Tibial artery (tissue), 4 donors: ENCODE measurements around the gene CARF.
"Not testable (repeated sequence)": the region's sequence is repeated elsewhere in the genome, so short reads cannot be mapped to it uniquely, and the experiment has no call there.

Experiments used
- DNase-seq, 2 donors: peaks; one replicate each; pipeline ENCODE4 v3.0.0-alpha.2; 2019
- H3K27ac ChIP-seq, 2 donors: fragments of 200-600 bp; sonication (generic) in 1 of 2; 1 replicate in 1 of 2; 2 replicates in 1 of 2; pipeline ENCODE4 v1.5.1; 2018 to 2019; ENCODE audit warnings: mild to moderate bottlenecking in 1 of 2
- H3K27me3 ChIP-seq, 2 donors: fragments of 200-600 bp; sonication (generic) in 1 of 2; one replicate each; pipeline versions ENCODE4 v1.5.1 to v1.6.0; 2016 to 2019
- H3K36me3 ChIP-seq, 3 donors: fragments of 200-600 bp; sonication (generic) in 2 of 3; one replicate each; pipeline ENCODE4 v1.5.1; 2016 to 2019; ENCODE audit warnings: mild to moderate bottlenecking in 2 of 3
- H3K4me1 ChIP-seq, 4 donors: fragments of 200-600 bp; sonication (generic) in 2 of 4; 1 replicate in 3 of 4; 2 replicates in 1 of 4; pipeline ENCODE4 v1.5.1; 2016 to 2019
- H3K4me3 ChIP-seq, 2 donors: fragments of 200-600 bp; sonication (generic) in 1 of 2; 1 replicate in 1 of 2; 2 replicates in 1 of 2; pipeline ENCODE4 v1.5.1; 2018 to 2019; ENCODE audit warnings: mild to moderate bottlenecking in 2 of 2
- H3K9me3 ChIP-seq, 3 donors: fragments of 200-600 bp; sonication (generic) in 1 of 3; one replicate each; pipeline ENCODE4 v1.5.1; 2016 to 2019
- CTCF ChIP-seq, 2 experiments: fragments of 200-600 bp in 1 of 2; fragments of 450-650 bp in 1 of 2; IDR thresholded peaks; one replicate each; pipeline ENCODE4 v1.5.1; 2017 to 2019; ENCODE audit warnings: antibody characterized with exemption in 2 of 2, mild to moderate bottlenecking in 1 of 2, moderate library complexity in 1 of 2
- intact Hi-C: fragments of 100-400 bp; cut with DNase I; formaldehyde crosslinking; loops from one replicate; pipeline ENCODE4 v1.15.0; 2023; ENCODE audit warnings: low total_unique reads

The CARF gene

DNA sequence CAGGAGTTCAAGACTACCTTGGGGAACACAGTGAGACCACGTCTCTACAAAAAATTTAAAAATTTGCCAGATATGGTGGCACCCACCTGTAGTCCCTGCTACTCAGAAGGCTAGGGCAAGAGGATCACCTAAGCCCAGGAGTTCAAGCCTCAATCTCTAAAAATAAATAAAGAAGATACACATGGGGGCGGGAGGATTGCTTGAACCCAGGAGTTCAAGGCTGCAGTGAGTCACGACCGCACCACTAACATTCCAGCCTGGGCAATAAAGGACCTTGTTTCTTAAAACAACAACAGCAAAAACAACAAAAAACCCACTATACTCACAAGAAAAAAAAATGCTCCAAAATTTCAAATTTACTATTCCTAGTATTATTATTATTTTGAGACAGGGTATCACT is 30.5 kb upstream of the CARF start:
- Histone ChIP-seq H3K36me3 (peaks cover 8 to 39% (median 21%) of the 10 kb centered on the region in 3 donors), H3K4me3 (no peak overlapping the region), H3K27ac (no peak overlapping the region), H3K27me3 (no peaks in the 10 kb centered on the region), H3K4me1 (no peaks in the 10 kb centered on the region), H3K9me3 (no peaks in the 10 kb centered on the region)
- no peak for TF ChIP-seq CTCF (IDR thresholded peaks at IDR 0.05)
- intact Hi-C loops = no loop called here
- no peak for DNase-seq

DNA sequence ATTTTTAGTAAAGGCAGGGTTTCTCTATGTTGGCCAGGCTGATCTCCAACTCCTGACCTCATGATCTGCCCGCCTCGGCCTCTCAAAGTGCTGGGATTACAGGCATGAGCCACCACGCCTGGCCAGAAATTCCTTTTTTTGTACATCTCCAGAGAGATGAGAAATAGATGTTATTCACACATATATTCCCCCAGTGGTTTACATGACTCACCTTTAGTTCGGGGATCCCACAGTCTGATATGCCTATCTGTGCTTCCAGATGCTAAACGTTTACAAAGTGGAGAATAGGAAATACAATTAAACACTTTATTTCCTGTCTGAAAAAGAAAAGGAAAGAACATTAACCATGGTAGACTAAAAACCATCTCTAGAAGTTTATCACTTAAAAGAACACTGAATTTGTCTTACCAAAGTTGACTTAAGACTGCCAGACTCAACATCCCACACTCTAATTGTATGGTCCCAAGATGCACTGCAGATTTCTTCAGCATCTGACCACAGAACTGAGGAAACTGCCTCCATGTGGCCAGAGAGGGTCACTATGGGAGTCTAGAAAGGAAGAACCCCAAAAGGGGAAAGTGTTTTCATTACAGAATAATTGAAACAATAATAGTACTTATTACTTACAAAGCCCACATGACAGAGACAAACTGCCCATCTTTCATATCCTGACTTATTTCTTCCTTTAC is 27.9 kb upstream of the CARF start:
- peaks cover 7 to 56% (median 26%) of the 10 kb centered on the region in 3 donors for H3K36me3 ChIP-seq
- H3K27ac ChIP-seq = no peak overlapping the region
- H3K4me3 ChIP-seq = no peak overlapping the region
- no peak for DNase-seq
- no peaks in the 10 kb centered on the region for H3K27me3 ChIP-seq
- intact Hi-C loops = no loop called here
- TF ChIP-seq CTCF (IDR thresholded peaks at IDR 0.05) = no peak
- H3K9me3 ChIP-seq = no peaks in the 10 kb centered on the region
- no peaks in the 10 kb centered on the region for H3K4me1 ChIP-seq

DNA sequence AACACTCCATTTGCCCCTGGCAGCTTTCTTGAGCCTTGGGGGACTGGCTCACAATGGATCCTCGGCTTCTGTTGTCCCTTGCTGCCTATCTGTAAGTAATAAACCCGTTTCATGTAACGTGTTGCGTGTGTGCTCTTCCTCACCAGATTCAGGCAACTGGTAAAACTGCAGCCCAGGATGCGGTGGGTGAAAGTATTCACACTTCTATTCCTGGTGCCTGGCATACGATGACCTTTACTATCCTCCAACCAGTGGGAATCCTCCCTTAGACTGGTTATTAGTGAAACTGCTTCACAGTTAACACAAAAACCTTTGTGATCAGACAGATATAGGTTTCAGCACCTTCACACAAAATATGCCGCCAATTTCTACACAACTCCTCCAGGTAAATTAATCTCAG is 26.9 kb upstream of the CARF start:
- Histone ChIP-seq H3K27me3 (no peaks in the 10 kb centered on the region), H3K4me3 (no peak overlapping the region), H3K36me3 (peaks cover 10 to 64% (median 26%) of the 10 kb centered on the region in 3 donors), H3K9me3 (no peaks in the 10 kb centered on the region), H3K27ac (no peak overlapping the region), H3K4me1 (no peaks in the 10 kb centered on the region)
- TF ChIP-seq CTCF (IDR thresholded peaks at IDR 0.05) = no peak
- no peak for DNase-seq
- intact Hi-C loops = no loop called here

DNA sequence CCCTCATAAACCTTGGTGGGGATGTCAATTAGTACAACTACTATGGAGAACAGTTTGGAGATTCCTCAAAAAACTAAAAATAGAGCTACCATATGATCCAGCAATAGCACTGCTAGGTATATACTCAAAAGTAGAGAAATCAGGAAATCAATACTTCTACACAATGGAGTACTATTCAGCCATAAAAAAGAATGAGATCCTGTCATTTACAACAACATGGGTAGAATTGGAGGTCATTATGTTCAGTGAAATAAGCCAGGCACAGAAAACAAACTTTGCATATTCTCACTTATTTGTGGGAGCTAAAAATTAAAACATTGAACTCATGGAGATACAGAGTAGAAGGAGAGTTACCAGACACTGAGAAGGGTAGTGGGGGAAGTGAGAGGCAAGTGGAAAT is 6.6 kb upstream of the CARF start:
- H3K27me3 ChIP-seq, intact Hi-C loops, DNase-seq: not testable (repeated sequence)

GRCh38 chr2:202908186-202908585 is 3.9 kb upstream of the CARF start:
- Histone ChIP-seq H3K4me1 (peaks cover 0 to 18% (median 8%) of the 10 kb centered on the region in 4 donors), H3K9me3 (no peaks in the 10 kb centered on the region), H3K27me3 (no peaks in the 10 kb centered on the region), H3K36me3 (peaks cover 0 to 11% (median 5%) of the 10 kb centered on the region in 3 donors), H3K27ac (no peak overlapping the region), H3K4me3 (no peak overlapping the region)
- TF ChIP-seq CTCF (IDR thresholded peaks at IDR 0.05) = no peak
- DNase-seq = no peak
- intact Hi-C loops = no loop called here

More for the DNA sequence above, 6.6 kb upstream of the CARF start:
- not testable (repeated sequence) for H3K4me3 ChIP-seq, H3K27ac ChIP-seq, H3K4me1 ChIP-seq, H3K9me3 ChIP-seq
- H3K36me3 ChIP-seq = peaks cover 0 to 11% (median 5%) of the 10 kb centered on the region in 3 donors

DNA sequence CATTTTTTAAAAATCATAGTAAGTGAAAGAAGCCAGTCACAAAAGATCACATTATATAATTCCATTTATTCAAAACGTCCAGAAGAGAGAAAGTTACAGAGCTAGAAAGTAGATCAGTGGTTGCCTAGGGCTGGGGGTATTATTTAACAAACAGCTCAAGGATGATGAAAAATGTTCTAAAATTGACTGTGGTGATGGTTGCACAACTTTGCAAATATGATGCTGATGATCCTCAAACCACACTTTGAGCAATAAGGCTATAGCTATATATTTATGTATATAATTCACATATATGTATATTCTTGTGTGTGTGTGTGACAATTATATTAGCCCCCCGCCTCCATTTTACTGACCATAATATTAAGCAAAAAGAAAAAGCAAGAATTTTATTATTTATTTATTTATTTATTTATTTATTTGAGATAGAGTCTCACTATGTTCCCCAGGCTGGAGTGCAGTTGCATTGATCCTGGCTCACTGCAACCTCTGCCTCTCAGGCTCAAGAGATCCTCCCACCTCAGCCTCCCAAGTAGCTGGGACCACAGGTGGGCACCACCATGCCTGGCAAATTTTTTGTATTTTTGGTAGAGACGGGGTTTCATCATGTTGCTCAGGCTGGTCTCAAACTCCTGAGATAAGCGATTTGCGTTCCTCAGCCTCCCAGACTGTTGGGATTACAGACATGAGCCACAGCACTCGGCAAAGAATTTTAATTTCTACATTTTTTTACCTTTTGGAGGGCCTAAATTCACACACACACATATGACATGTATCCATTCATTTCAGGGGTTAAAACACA is 2.5 kb upstream of the CARF start:
- no peak overlapping the region for H3K4me3 ChIP-seq
- DNase-seq = no peak
- TF ChIP-seq CTCF (IDR thresholded peaks at IDR 0.05) = no peak
- H3K9me3 ChIP-seq = no peaks in the 10 kb centered on the region
- H3K36me3 ChIP-seq = peaks cover 0 to 11% (median 5%) of the 10 kb centered on the region in 3 donors
- H3K27me3 ChIP-seq = no peaks in the 10 kb centered on the region
- H3K27ac ChIP-seq = no peak overlapping the region
- intact Hi-C loops = no loop called here
- H3K4me1 ChIP-seq = peaks cover 0 to 24% (median 8%) of the 10 kb centered on the region in 4 donors

DNA sequence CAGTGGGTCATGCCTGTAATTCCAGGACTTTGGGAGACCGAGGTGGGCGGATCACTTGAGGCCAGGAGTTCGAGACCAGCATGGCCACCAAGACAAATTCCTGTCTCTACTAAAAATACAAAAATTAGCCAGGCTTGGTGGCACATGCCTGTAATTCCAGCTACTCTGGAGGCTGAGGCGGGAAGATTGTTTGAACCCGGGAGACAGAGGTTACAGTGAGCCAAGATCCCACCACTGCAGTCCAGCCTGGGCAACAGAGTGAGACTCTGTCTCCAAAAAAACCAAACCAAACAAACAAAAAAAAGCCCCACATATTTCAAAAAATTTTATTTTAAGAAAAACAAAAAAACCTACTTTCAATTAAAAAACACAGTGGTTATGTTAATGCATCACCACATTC is 1.8 kb upstream of the CARF start:
- H3K4me3 ChIP-seq, H3K27me3 ChIP-seq, DNase-seq, intact Hi-C loops, H3K27ac ChIP-seq, H3K9me3 ChIP-seq: not testable (repeated sequence)
- H3K4me1 ChIP-seq = peaks cover 0 to 24% (median 8%) of the 10 kb centered on the region in 4 donors
- H3K36me3 ChIP-seq = peaks cover 0 to 11% (median 5%) of the 10 kb centered on the region in 3 donors
